Stimulated activated CD4-positive, alpha-beta T cell treated with anti-CD3 and anti-CD28 coated beads, Interleukin-2, amount 100 ng/mL, for 48 hours (primary cell): Measurements from ENCODE around the gene TRPM2.

ENCODE experiments used
- DNase-seq, 2 donors: peaks; one replicate each; pipeline ENCODE4 v3.0.0-alpha.2; 2020

The TRPM2 gene

GRCh38 chr21:44322621-44323325 is 30.6 kb upstream of the TRPM2 start:
- no peak for DNase-seq

GRCh38 chr21:44323591-44323990 is 29.8 kb upstream of the TRPM2 start:
- DNase-seq: no peak

GRCh38 chr21:44324106-44324853 is 29.1 kb upstream of the TRPM2 start:
- DNase-seq: no peak

- no peak for DNase-seq
Measured at GRCh38 chr21:44324854-44325107, 28.6 kb upstream of the TRPM2 start.

- no peak for DNase-seq
Measured at GRCh38 chr21:44325386-44326271, 27.8 kb upstream of the TRPM2 start.

GRCh38 chr21:44326272-44326647 is 27.2 kb upstream of the TRPM2 start:
- DNase-seq: no peak

GRCh38 chr21:44326716-44327602 is 26.5 kb upstream of the TRPM2 start:
- DNase-seq: no peak

- no peak for DNase-seq
Measured at GRCh38 chr21:44327603-44327974, 25.8 kb upstream of the TRPM2 start.

- DNase-seq: no peak
Measured at GRCh38 chr21:44328242-44328895, 25.1 kb upstream of the TRPM2 start.

GRCh38 chr21:44329086-44329889 is 24.1 kb upstream of the TRPM2 start:
- no peak for DNase-seq

GRCh38 chr21:44329971-44330681 is 23.3 kb upstream of the TRPM2 start:
- DNase-seq: no peak

- DNase-seq: no peak
Measured at GRCh38 chr21:44330698-44331097, 22.7 kb upstream of the TRPM2 start.

GRCh38 chr21:44331209-44331608 is 22.2 kb upstream of the TRPM2 start:
- no peak for DNase-seq

GRCh38 chr21:44331650-44332307 is 21.6 kb upstream of the TRPM2 start:
- DNase-seq: no peak

- no peak for DNase-seq
Measured at GRCh38 chr21:44332383-44332782, 21.0 kb upstream of the TRPM2 start.

GRCh38 chr21:44332965-44333364 is 20.5 kb upstream of the TRPM2 start:
- no peak for DNase-seq

- no peak for DNase-seq
Measured at GRCh38 chr21:44333509-44334328, 19.7 kb upstream of the TRPM2 start.

GRCh38 chr21:44334329-44335030 is 18.9 kb upstream of the TRPM2 start:
- DNase-seq: no peak
